Measurements from ENCODE around the gene HDLBP.

- TF ChIP-seq EZH2 (IDR thresholded peaks at IDR 0.05; ENCODE audit: low read depth) = no peak
- no peak for TF ChIP-seq CTCF (conservative IDR thresholded peaks at IDR 0.05)
Measured at GRCh38 chr2:241224018-241224850, 91.2 kb downstream of the HDLBP start.

Data from PC-9 (cell line).